ENCODE measurements around the gene ACY1.
"Not testable (repeated sequence)": the region's sequence is repeated elsewhere in the genome, so short reads cannot be mapped to it uniquely, and the experiment has no call there.

ACY1 gene

GRCh38 chr3:51983578-51984268 is 388 bp downstream of the ACY1 start:
- DNase-seq (ENCODE audit: low spot score) = no peak

- DNase-seq (ENCODE audit: low spot score) = no peak
Observed at GRCh38 chr3:51984269-51984647, 923 bp downstream of the ACY1 start.

GRCh38 chr3:51985063-51985462 is 1.7 kb downstream of the ACY1 start:
- no peak for DNase-seq (ENCODE audit: low spot score)

GRCh38 chr3:51986010-51986947 is 2.9 kb downstream of the ACY1 start:
- no peak for DNase-seq (ENCODE audit: low spot score)

- DNase-seq (ENCODE audit: low spot score) = no peak
Observed at GRCh38 chr3:51987568-51987967, 4.2 kb downstream of the ACY1 start.

GRCh38 chr3:51988286-51989146 is 5.2 kb downstream of the ACY1 start:
- DNase-seq (ENCODE audit: low spot score) = no peak

GRCh38 chr3:51990501-51990971 is 7.2 kb downstream of the ACY1 start:
- DNase-seq (ENCODE audit: low spot score) = not testable (repeated sequence)

GRCh38 chr3:51992017-51992682 is 8.8 kb downstream of the ACY1 start:
- no peak for DNase-seq (ENCODE audit: low spot score)

GRCh38 chr3:51993657-51994056 is 10.3 kb downstream of the ACY1 start:
- not testable (repeated sequence) for DNase-seq (ENCODE audit: low spot score)

- DNase-seq (ENCODE audit: low spot score) = no peak
Observed at GRCh38 chr3:51994530-51994929, 11.2 kb downstream of the ACY1 start.

GRCh38 chr3:51995346-51996163 is 12.2 kb downstream of the ACY1 start, which contains the start of gene RPL29:
Gene RPL29, minus strand, starts transcription at chr3:51995895. Its CDS starts 434 bp downstream, at chr3:51995461.
- peak; percentile 99 for DNase-seq (ENCODE audit: low spot score)

GRCh38 chr3:51997172-51997571 is 13.8 kb downstream of the ACY1 start:
- no peak for DNase-seq (ENCODE audit: low spot score)

- no peak for DNase-seq (ENCODE audit: low spot score)
Observed at GRCh38 chr3:51997935-51998596, 14.7 kb downstream of the ACY1 start.

GRCh38 chr3:51998774-51999173 is 15.4 kb downstream of the ACY1 start:
- no peak for DNase-seq (ENCODE audit: low spot score)

GRCh38 chr3:51999846-52000245 is 16.5 kb downstream of the ACY1 start:
- no peak for DNase-seq (ENCODE audit: low spot score)

GRCh38 chr3:52001443-52001974 is 18.2 kb downstream of the ACY1 start:
- peak; percentile 86 for DNase-seq (ENCODE audit: low spot score)

GRCh38 chr3:52002748-52003147 is 19.4 kb downstream of the ACY1 start:
- DNase-seq (ENCODE audit: low spot score) = no peak

- no peak for DNase-seq (ENCODE audit: low spot score)
Observed at GRCh38 chr3:52004163-52004787, 20.9 kb downstream of the ACY1 start.

- DNase-seq (ENCODE audit: low spot score) = no peak
Observed at GRCh38 chr3:52004906-52005395, 21.6 kb downstream of the ACY1 start.
